Naive thymus-derived CD4-positive, alpha-beta T cell (primary cell): ENCODE data around the gene OR10T2. TPM values are rescaled to one million over a fixed set of nuclear protein-coding genes. Genes with fewer than 3 reads are reported as not detected.

Experiments used
- ATAC-seq: fragments of 150-1000 bp; cut with Tn5 transposase; 2 replicates; pipeline ENCODE4 v1.10.0; 2021; ENCODE audit warnings: mild to moderate bottlenecking, moderate library complexity
- CTCF ChIA-PET: fragments of 350-600 bp; sonication (Branson Sonifier 250); formaldehyde crosslinking; loops from one replicate; lab custom pipeline; 2021; ENCODE audit warnings: antibody characterized with exemption; lab: Charles Lee
- POLR2A ChIA-PET: fragments of 350-600 bp; sonication (Branson Sonifier 250); formaldehyde crosslinking; loops from one replicate; lab custom pipeline; 2021; ENCODE audit warnings: antibody characterized with exemption, inconsistent platforms; lab: Charles Lee
- DNase-seq, 9 donors: peaks; one replicate each; pipeline versions ENCODE4 v3.0.0 to v3.0.0-alpha.2; 2020 to 2022; ENCODE audit warnings: mixed read lengths in 1 of 9
- H3K27ac ChIP-seq: one replicate; pipeline ENCODE4 v1.7.0; 2013; ENCODE audit warnings: mild to moderate bottlenecking, low read depth, low read length, moderate library complexity
- H3K27me3 ChIP-seq, 2 donors: one replicate each; pipeline ENCODE4 v1.7.0; 2013; ENCODE audit warnings: low read length in 2 of 2, mild to moderate bottlenecking in 2 of 2, moderate library complexity in 2 of 2; ENCODE audit not compliant: control insufficient read depth in 2 of 2, insufficient read depth in 2 of 2
- H3K36me3 ChIP-seq, 3 experiments: 1 replicate in 2 of 3; 2 replicates in 1 of 3; pipeline ENCODE4 v1.7.0; 2013; ENCODE audit warnings: low read length in 3 of 3, mild to moderate bottlenecking in 3 of 3, moderate library complexity in 1 of 3; ENCODE audit not compliant: insufficient read depth in 3 of 3, control insufficient read depth in 2 of 3
- H3K4me1 ChIP-seq, 2 donors: one replicate each; pipeline ENCODE4 v1.7.0; 2013; ENCODE audit warnings: low read length in 2 of 2, mild to moderate bottlenecking in 2 of 2, moderate library complexity in 1 of 2; ENCODE audit not compliant: control insufficient read depth in 2 of 2, insufficient read depth in 2 of 2
- H3K4me3 ChIP-seq: 2 replicates; pipeline ENCODE4 v1.7.0; 2013; ENCODE audit warnings: mild to moderate bottlenecking, low read length
- H3K9me3 ChIP-seq, 3 experiments: 1 replicate in 2 of 3; 2 replicates in 1 of 3; pipeline ENCODE4 v1.7.0; 2013; ENCODE audit warnings: low read length in 3 of 3; ENCODE audit not compliant: control insufficient read depth in 2 of 3
- H3K27ac Mint-ChIP-seq, 9 donors: one replicate each; pipeline ENCODE4 v1.8.0; 2020 to 2022; ENCODE audit warnings: mixed read lengths in 9 of 9, mild to moderate bottlenecking in 8 of 9, moderate library complexity in 5 of 9, inconsistent platforms in 2 of 9
- H3K27me3 Mint-ChIP-seq, 5 donors: one replicate each; pipeline ENCODE4 v1.8.0; 2021 to 2022; ENCODE audit warnings: mixed read lengths in 5 of 5, mild to moderate bottlenecking in 1 of 5
- H3K36me3 Mint-ChIP-seq, 5 donors: one replicate each; pipeline ENCODE4 v1.8.0; 2020 to 2022; ENCODE audit warnings: mixed read lengths in 5 of 5, mild to moderate bottlenecking in 3 of 5, inconsistent platforms in 1 of 5
- H3K4me1 Mint-ChIP-seq, 7 donors: one replicate each; pipeline ENCODE4 v1.8.0; 2020 to 2022; ENCODE audit warnings: mixed read lengths in 7 of 7, mild to moderate bottlenecking in 3 of 7, inconsistent platforms in 1 of 7
- H3K4me3 Mint-ChIP-seq, 10 donors: one replicate each; pipeline ENCODE4 v1.8.0; 2020 to 2022; ENCODE audit warnings: mild to moderate bottlenecking in 10 of 10, mixed read lengths in 10 of 10, moderate library complexity in 6 of 10, inconsistent platforms in 2 of 10
- H3K9me3 Mint-ChIP-seq, 11 donors: one replicate each; pipeline ENCODE4 v1.8.0; 2020 to 2022; ENCODE audit warnings: mixed read lengths in 11 of 11, mild to moderate bottlenecking in 4 of 11, inconsistent platforms in 1 of 11, moderate library complexity in 1 of 11
- intact Hi-C, 2 donors: fragments of 100-400 bp; cut with micrococcal nuclease; formaldehyde crosslinking; loops; one replicate each; pipeline ENCODE4 v1.15.1; 2023
- polyA plus RNA-seq, 2 donors: library from polyadenylated mRNA; unstranded; fragments of 300-500 nt; fragmentation: Illumina TruSeq; gene quantifications; one replicate each; pipeline ENCODE4 v1.2.3, GENCODE V29; 2021
- total RNA-seq, 6 experiments: library from RNA in 5 of 6; stranded (reverse) in 5 of 6; gene quantifications; 1 replicate in 5 of 6; 2 replicates in 1 of 6; pipeline ENCODE4 v1.2.3 and lab custom pipeline; 2021 to 2026

OR10T2 gene
- total and polyA plus RNA-seq, 7 experiments from 2014 or later = not detected

DNA sequence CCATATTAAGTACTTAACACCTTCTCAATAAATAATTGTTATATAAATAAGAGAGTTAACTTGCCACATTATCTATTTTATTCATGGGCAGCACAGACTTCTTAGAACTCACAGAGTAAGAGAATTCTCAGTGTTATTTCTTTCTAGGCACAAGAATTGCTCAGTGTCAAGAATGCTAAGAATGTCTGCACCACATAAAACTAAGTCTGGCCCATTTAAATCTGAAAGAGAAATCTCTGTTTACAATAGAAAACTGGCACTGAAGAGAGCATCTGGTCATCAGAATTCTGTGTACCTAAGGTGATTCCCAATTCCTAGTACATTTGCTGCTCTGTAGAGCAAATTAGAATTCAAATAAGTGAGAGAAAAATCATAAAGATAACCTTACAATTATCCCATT is 22.9 kb upstream of the OR10T2 start:
- intact Hi-C loops = no loop called here
- Histone ChIP-seq H3K4me1 (no peaks in the 10 kb centered on the region), H3K27me3 (peaks cover 0 to 3% of the 10 kb centered on the region in 2 donors), H3K27ac (no peak overlapping the region), H3K36me3 (no peaks in the 10 kb centered on the region), H3K9me3 (no peaks in the 10 kb centered on the region), H3K4me3 (no peak overlapping the region)
- Mint-ChIP-seq H3K36me3 (no peaks in the 10 kb centered on the region), H3K9me3 (peaks cover 0 to 3% (median 0%) of the 10 kb centered on the region in 11 donors), H3K27ac (no peak overlapping the region), H3K27me3 (peaks cover 4 to 21% (median 10%) of the 10 kb centered on the region in 5 donors), H3K4me3 (no peak overlapping the region), H3K4me1 (no peaks in the 10 kb centered on the region)
- ChIA-PET POLR2A (no interaction called here), CTCF (no interaction called here)
- ATAC-seq (no peak), DNase-seq (no peak)

GRCh38 chr1:158417586-158417985 is 18.3 kb upstream of the OR10T2 start:
- Mint-ChIP-seq H3K36me3 (no peaks in the 10 kb centered on the region), H3K9me3 (peaks cover 0 to 1% (median 0%) of the 10 kb centered on the region in 11 donors), H3K27me3 (peaks cover 1 to 21% (median 16%) of the 10 kb centered on the region in 5 donors), H3K4me1 (no peaks in the 10 kb centered on the region), H3K27ac (no peak overlapping the region), H3K4me3 (no peak overlapping the region)
- H3K27ac ChIP-seq = no peak overlapping the region
- ChIA-PET CTCF (no interaction called here), POLR2A (no interaction called here)
- no peaks in the 10 kb centered on the region for H3K27me3 ChIP-seq
- no peaks in the 10 kb centered on the region for H3K36me3 ChIP-seq
- DNase-seq (no peak), ATAC-seq (no peak)
- H3K4me1 ChIP-seq = no peaks in the 10 kb centered on the region
- intact Hi-C loops = no loop called here
- no peaks in the 10 kb centered on the region for H3K9me3 ChIP-seq
- H3K4me3 ChIP-seq = no peak overlapping the region

GRCh38 chr1:158414651-158415345 is 15.5 kb upstream of the OR10T2 start:
- Histone ChIP-seq H3K36me3 (no peaks in the 10 kb centered on the region), H3K27ac (no peak overlapping the region), H3K4me3 (no peak overlapping the region), H3K9me3 (no peaks in the 10 kb centered on the region), H3K27me3 (peaks cover 0 to 7% of the 10 kb centered on the region in 2 donors), H3K4me1 (no peaks in the 10 kb centered on the region)
- ATAC-seq (no peak), DNase-seq (no peak)
- Mint-ChIP-seq H3K27ac (no peak overlapping the region), H3K4me1 (peaks cover 0 to 2% (median 0%) of the 10 kb centered on the region in 7 donors), H3K9me3 (no peaks in the 10 kb centered on the region), H3K27me3 (peaks cover 0 to 22% (median 6%) of the 10 kb centered on the region in 5 donors), H3K36me3 (no peaks in the 10 kb centered on the region), H3K4me3 (no peak overlapping the region)
- POLR2A ChIA-PET = no interaction called here
- CTCF ChIA-PET = no interaction called here
- intact Hi-C loops = no loop called here

DNA sequence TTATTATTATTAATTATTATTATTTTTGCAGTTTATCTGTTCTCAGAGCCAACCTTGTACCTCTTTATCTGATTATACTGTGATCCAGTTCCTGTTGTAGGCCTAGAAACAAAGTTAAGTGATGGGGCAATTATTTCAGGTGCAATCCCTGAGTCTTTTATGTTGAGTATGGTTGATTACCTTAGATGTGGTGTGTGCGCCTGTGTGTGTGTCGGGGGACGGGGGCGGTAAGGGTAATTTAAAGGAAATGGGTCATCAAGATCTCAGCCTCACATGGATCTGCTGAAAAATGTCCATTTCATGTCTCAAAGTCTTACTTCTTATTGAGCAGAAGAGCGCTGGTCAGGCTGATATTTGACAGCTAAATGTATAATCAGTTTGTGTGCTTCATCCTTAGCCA is 7.8 kb upstream of the OR10T2 start:
- H3K4me1 ChIP-seq = no peaks in the 10 kb centered on the region
- no peak overlapping the region for H3K27ac ChIP-seq
- intact Hi-C loops = no loop called here
- H3K27me3 Mint-ChIP-seq = peaks cover 4 to 34% (median 24%) of the 10 kb centered on the region in 5 donors
- no peaks in the 10 kb centered on the region for H3K36me3 ChIP-seq
- no peak overlapping the region for H3K4me3 Mint-ChIP-seq
- H3K4me3 ChIP-seq = no peak overlapping the region
- DNase-seq (peak in 1 of 9 donors; percentile 0), ATAC-seq (no peak)
- H3K9me3 Mint-ChIP-seq = no peaks in the 10 kb centered on the region
- POLR2A ChIA-PET = no interaction called here
- no peak overlapping the region for H3K27ac Mint-ChIP-seq
- H3K4me1 Mint-ChIP-seq = peaks cover 0 to 2% (median 0%) of the 10 kb centered on the region in 7 donors
- peaks cover 0 to 7% of the 10 kb centered on the region in 2 donors for H3K27me3 ChIP-seq
- no peaks in the 10 kb centered on the region for H3K9me3 ChIP-seq
- CTCF ChIA-PET = no interaction called here
- H3K36me3 Mint-ChIP-seq = no peaks in the 10 kb centered on the region

- no peak overlapping the region for H3K27ac Mint-ChIP-seq
- ATAC-seq = no peak
- intact Hi-C loops = no loop called here
- H3K4me3 Mint-ChIP-seq = no peak overlapping the region
- POLR2A ChIA-PET = no interaction called here
- no peak overlapping the region for H3K27ac ChIP-seq
- peaks cover 0 to 13% (median 4%) of the 10 kb centered on the region in 7 donors for H3K4me1 Mint-ChIP-seq
- H3K36me3 ChIP-seq = no peaks in the 10 kb centered on the region
- H3K9me3 ChIP-seq = no peaks in the 10 kb centered on the region
- CTCF ChIA-PET = no interaction called here
- no peaks in the 10 kb centered on the region for H3K36me3 Mint-ChIP-seq
- DNase-seq = peak in 1 of 9 donors; percentile 15
- H3K9me3 Mint-ChIP-seq = peaks cover 0 to 3% (median 0%) of the 10 kb centered on the region in 11 donors
- H3K4me1 ChIP-seq = no peaks in the 10 kb centered on the region
- H3K27me3 ChIP-seq = no peaks in the 10 kb centered on the region
- H3K27me3 Mint-ChIP-seq = peaks cover 23 to 49% (median 39%) of the 10 kb centered on the region in 5 donors
- no peak overlapping the region for H3K4me3 ChIP-seq
Measured at GRCh38 chr1:158400871-158401270, 1.6 kb upstream of the OR10T2 start.

GRCh38 chr1:158396646-158397045 is 2.6 kb downstream of the OR10T2 start:
- H3K9me3 Mint-ChIP-seq = peaks cover 0 to 4% (median 0%) of the 10 kb centered on the region in 11 donors
- H3K27ac Mint-ChIP-seq = no peak overlapping the region
- Histone ChIP-seq H3K9me3 (no peaks in the 10 kb centered on the region), H3K27me3 (no peaks in the 10 kb centered on the region), H3K4me3 (no peak overlapping the region), H3K27ac (no peak overlapping the region), H3K4me1 (no peaks in the 10 kb centered on the region), H3K36me3 (no peaks in the 10 kb centered on the region)
- ATAC-seq (no peak), DNase-seq (no peak)
- H3K4me3 Mint-ChIP-seq = no peak overlapping the region
- no peaks in the 10 kb centered on the region for H3K36me3 Mint-ChIP-seq
- ChIA-PET CTCF (no interaction called here), POLR2A (no interaction called here)
- peaks cover 0 to 13% (median 4%) of the 10 kb centered on the region in 7 donors for H3K4me1 Mint-ChIP-seq
- intact Hi-C loops = no loop called here
- H3K27me3 Mint-ChIP-seq = peaks cover 20 to 33% (median 26%) of the 10 kb centered on the region in 5 donors

- ATAC-seq (no peak), DNase-seq (no peak)
- no peak overlapping the region for H3K27ac ChIP-seq
- no peaks in the 10 kb centered on the region for H3K4me1 ChIP-seq
- no peaks in the 10 kb centered on the region for H3K27me3 ChIP-seq
- H3K9me3 ChIP-seq = no peaks in the 10 kb centered on the region
- H3K4me1 Mint-ChIP-seq = peaks cover 0 to 10% (median 5%) of the 10 kb centered on the region in 7 donors
- ChIA-PET CTCF (no interaction called here), POLR2A (no interaction called here)
- H3K4me3 ChIP-seq = no peak overlapping the region
- H3K36me3 Mint-ChIP-seq = no peaks in the 10 kb centered on the region
- no peak overlapping the region for H3K27ac Mint-ChIP-seq
- intact Hi-C loops = no loop called here
- peaks cover 6 to 22% (median 14%) of the 10 kb centered on the region in 5 donors for H3K27me3 Mint-ChIP-seq
- H3K36me3 ChIP-seq = no peaks in the 10 kb centered on the region
- H3K9me3 Mint-ChIP-seq = peaks cover 0 to 4% (median 0%) of the 10 kb centered on the region in 11 donors
- H3K4me3 Mint-ChIP-seq = no peak overlapping the region
Measured at GRCh38 chr1:158393476-158393875, 5.8 kb downstream of the OR10T2 start.
